HG03060 (cell line): Measurements from ENCODE around the gene RAP1A.
"Not testable (repeated sequence)": the region's sequence is repeated elsewhere in the genome, so short reads cannot be mapped to it uniquely, and the experiment has no call there.

ENCODE experiments used
- ATAC-seq: cut with Tn5 transposase; IDR thresholded peaks from one replicate; pipeline ENCODE4 v1.9.1; 2021; ENCODE audit warnings: low read depth, moderate number of reproducible peaks; ENCODE audit not compliant: unreplicated experiment

RAP1A gene

DNA sequence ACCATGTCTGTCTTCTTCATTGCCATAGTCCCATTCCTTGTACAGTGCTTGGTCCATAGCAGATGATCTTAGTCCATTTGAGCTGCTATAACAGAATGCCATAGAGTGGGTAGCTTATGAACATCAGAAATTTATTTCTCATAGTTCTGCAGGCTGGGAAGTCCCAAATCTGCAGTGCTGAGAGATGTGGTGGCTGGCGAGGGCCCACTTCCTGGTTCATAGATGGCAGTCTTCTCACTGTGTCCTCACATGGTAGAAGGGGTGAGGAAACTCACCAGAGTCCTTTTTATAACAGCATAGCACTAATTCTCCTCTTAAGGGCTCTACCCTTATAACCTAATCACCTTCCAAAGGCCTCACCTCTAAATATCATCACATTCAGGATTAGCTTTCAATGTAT, 23.1 kb upstream of the RAP1A start:
- no peak for ATAC-seq

DNA sequence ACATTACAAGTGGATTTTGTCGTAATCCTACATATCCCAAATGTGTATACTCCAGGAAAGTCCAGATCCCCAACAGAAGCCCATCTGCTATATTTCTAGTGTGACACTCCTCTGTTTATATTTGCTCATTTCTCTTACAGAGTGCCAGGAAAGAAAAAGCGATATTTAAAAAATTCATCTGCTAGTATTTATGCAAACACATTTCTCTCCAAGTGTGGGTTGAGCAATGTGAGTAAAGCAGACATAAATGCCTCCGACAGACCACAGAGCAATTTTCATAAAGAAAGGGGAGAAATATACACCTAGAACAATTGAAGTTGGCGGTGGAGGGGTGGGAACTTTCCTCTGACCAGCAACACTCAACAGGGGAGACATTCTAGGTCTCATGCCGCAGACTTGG, 22.2 kb upstream of the RAP1A start:
- ATAC-seq = no peak

DNA sequence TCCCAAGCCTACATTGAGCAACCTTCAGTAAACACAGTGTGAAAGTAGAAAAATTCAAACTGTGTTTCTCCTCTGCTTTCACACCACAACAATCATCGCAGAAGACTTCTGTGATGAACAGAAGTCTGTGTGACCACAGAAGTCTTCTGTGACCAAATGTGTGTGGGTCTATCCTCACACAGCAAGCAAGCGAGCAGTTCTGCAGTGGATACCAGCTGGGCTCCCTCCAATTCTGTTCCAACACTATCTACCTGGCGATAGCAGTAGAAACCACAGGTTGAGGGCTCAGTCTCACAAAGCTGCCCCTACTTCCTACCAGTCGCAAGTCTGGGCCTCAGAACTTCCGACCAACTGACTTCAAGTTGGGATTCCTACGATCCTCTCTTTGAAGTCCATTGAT, 21.0 kb upstream of the RAP1A start:
- no peak for ATAC-seq

DNA sequence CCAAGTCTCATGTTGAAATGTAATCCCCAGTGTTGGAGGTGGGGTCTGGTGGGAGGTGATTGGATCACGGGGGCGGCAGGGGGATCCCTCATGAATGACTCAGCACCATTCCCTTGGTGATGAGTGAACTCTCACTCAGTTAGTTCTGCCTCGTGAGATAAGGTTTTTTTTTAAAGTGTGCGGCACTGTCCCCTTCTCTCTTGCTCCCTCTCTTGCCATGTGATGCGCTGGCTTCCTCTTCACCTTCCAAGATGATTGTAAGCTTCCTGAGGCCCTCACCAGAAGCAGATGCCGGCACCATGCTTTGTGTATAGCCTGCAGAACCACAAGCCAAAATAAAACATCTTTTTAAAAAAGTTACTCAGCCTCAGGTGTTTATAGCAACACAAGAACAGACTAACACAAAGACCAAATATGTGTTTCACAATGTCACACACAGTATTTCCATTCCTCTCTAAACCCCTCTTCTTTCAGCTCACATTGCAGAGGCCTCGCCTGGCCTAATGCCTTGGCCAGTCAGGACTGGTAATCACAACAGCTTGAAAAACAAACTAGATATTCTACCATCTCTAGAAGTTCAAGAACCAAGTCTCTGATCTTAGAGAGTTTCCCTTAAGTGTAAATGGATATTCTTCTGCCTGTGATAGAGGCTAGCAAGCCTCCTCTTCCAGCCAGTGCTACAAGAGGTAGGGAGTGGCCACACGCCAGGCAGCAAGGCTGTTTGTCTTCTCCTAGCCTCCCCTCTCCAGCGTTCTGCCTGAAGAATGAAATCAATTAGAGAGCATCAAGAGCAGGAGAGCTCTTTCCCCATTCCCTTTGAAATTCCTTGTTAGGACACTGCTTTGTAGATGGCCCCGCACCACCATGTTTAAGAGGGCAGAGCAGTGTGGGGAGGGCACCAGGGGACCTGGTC, 19.6 kb upstream of the RAP1A start:
- no peak for ATAC-seq

GRCh38 chr1:111600886-111601386, 18.7 kb upstream of the RAP1A start:
- ATAC-seq = peak; percentile 41

DNA sequence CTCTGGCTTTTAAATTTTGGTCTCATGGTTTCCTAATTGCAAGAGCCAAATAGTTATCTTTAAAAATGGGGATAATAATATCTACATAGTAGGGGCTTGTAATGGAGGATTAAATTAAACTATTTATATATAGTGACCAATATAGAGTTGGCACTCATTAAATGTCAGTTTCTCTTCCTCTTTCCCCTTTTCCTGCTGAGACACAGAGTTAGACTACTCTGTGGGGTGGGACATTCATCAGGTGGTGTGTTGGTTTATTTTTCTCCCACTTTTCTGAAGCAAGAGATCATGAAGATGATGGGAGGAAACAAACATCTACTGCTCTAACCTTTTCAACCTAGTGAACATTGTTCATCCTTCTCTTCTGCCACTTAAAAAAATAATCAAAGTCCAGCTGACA, 17.3 kb upstream of the RAP1A start:
- ATAC-seq = no peak

DNA sequence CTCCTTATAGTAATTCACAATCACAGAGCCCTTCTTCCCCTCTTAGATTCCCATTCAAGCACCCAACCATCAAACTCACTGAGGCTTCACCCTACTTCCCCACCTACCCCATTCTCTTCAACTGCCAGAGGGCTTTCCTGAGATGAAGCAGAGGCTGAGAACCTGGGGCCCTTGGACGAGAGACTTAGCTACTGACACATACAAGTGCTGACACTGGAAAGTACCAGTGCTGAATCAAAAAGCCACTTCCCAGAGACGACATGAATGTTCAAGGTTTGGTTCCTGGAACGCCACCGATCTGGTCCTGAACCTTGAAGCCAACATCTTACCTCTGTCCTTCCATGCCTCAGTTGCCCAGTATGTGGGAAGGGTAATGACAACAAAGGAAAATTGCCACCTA, 16.6 kb upstream of the RAP1A start:
- no peak for ATAC-seq

DNA sequence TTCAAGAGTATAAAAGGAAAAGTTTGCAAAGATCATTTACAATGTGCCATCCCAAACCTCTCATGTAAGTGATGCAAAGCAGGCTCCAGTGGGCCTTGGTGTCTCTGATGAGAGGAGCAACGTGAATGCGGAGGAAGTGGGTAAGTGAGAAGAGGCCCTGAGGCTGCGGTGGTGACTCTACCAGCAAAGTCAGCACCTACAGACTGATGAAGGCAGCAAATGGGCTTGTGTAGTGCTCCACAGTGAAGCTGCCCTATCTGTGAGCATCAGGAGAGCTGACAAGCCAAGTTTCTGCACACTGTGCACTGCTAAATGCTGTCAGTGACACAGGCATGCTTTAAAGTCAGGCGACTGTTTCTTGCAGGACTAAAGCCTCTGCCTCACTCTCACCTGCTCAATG, 15.6 kb upstream of the RAP1A start:
- ATAC-seq = no peak

DNA sequence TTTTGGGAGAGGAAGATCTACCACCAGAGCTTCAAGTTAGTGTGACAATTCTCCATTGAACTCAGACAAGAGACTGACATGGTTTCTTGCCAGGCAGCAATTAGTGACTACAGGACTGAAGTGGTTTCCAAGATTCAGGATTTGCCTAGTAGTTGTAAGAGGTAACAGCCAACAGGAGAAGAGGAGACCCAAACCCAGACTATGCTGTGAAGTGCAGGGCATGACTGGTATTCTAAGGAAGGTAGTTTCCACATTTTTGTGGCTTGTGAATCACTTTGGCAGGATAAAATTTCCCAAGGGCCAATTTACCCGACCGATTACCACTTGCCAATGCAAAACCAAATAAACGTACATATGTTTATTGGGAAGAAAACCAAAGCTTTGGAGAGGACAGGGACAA, 14.7 kb upstream of the RAP1A start:
- no peak for ATAC-seq

DNA sequence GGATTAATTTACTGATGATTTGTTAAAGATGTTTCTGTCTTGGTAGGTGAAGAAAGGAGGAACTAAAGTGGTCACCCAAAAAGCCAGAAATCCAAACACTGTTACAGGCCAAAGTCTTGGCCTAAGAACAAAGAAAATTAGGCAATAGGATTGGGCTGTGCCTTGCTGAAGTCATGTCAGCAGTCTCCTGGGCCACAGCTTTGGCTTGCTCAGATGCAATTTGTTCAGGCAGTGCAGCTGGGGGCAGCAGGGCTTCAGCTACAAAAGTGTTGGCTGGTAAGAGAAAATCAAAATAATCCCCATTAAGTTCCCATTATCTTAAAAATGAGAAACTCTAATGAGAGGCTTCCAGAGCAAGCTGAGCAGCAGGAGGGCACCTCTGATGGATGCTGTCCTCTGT, 14.0 kb upstream of the RAP1A start:
- ATAC-seq = no peak

- not testable (repeated sequence) for ATAC-seq
Observed at GRCh38 chr1:111606457-111607215, 13.0 kb upstream of the RAP1A start.

- ATAC-seq = not testable (repeated sequence)
Observed at GRCh38 chr1:111608528-111608927, 11.1 kb upstream of the RAP1A start.

- no peak for ATAC-seq
Observed at GRCh38 chr1:111611986-111612385, 7.6 kb upstream of the RAP1A start.

GRCh38 chr1:111615870-111616715, 3.5 kb upstream of the RAP1A start:
- peak; percentile 42 for ATAC-seq

DNA sequence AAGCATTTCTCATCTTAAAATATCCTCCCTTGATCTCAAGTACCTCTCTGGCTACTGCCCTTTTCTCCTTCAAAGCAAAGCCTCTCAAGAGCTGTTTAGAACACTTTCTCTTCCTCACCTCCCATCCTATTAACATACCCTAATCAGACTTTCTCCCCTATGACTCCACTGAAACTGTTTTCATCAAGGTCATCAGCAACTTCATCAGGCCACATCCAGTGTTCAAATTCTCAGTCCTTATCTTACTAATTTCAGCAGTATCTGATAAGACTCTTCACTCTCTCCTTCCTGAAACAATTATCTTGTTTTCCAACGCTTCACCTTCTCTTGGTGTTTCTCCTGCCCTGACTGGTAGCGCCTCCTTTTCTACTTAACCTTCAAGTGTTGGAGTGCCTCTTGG, 1.5 kb upstream of the RAP1A start:
- ATAC-seq = no peak

GRCh38 chr1:111618961-111619634, 491 bp upstream of the RAP1A start:
- no peak for ATAC-seq

- no peak for ATAC-seq
Observed at GRCh38 chr1:111620441-111620971, 917 bp downstream of the RAP1A start.

DNA sequence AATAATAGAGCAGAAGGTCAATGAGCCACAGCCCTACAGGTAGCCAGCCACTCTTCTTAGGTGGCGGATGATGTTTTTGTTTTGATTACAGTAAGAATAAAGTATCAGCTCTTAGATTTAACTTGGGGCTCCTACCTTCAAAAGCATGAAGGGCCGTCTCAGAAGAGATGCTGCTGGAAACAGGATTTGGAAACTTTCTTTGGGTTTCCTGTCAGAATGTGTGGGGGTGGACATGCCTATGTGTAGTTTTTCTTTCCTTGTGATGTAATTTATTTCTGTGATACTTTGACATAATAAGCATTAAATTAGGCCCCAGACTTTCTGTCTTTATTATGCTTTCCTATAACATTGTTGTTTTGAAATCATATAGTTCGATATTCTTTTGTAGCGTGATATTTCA, 1.5 kb downstream of the RAP1A start:
- ATAC-seq = no peak

GRCh38 chr1:111622166-111622565, 2.6 kb downstream of the RAP1A start:
- no peak for ATAC-seq

- no peak for ATAC-seq
Observed at GRCh38 chr1:111624382-111624781, 4.8 kb downstream of the RAP1A start.
